A673 (cell line): Measurements from ENCODE around the gene MMP3. TPM values are rescaled to one million over a fixed set of nuclear protein-coding genes. Genes with fewer than 3 reads are reported as not detected.
A peak's percentile ranks its signal among the peaks of the same experiment; 100 is the strongest.

Source experiments
- BruUV-seq: library from RNA; stranded (reverse); fragments of 400-500 nt; replicated peaks from 2 replicates; lab custom pipeline; 2021; lab: Mats Ljungman, UMichigan
- CTCF ChIA-PET: fragments of 300-600 bp; sonication (Branson Sonifier 250); formaldehyde crosslinking; loops from one replicate; lab custom pipeline; 2022; ENCODE audit warnings: antibody characterized with exemption; lab: Charles Lee
- POLR2A ChIA-PET: fragments of 300-600 bp; sonication (Branson Sonifier 250); formaldehyde crosslinking; loops from one replicate; lab custom pipeline; 2022; ENCODE audit warnings: antibody characterized with exemption; ENCODE audit not compliant: low non-redundant PET; lab: Charles Lee
- DNase-seq: peaks from one replicate; pipeline ENCODE4 v3.0.0-alpha.2; 2015; ENCODE audit warnings: low spot score
- H3K27ac ChIP-seq: fragments of 200-600 bp; sonication (generic); 2 replicates; pipeline ENCODE4 v1.5.1; 2016; ENCODE audit warnings: mixed run types, low read depth, mild to moderate bottlenecking, mixed read lengths, antibody characterized with exemption, low read length; ENCODE audit not compliant: poor library complexity, severe bottlenecking
- H3K27me3 ChIP-seq: fragments of 200-600 bp; sonication (generic); replicated peaks from 2 replicates; pipeline ENCODE4 v1.6.1; 2017; ENCODE audit warnings: mixed run types, low read depth, mild to moderate bottlenecking, mixed read lengths, antibody characterized with exemption, low read length; ENCODE audit not compliant: insufficient read depth, poor library complexity
- H3K36me3 ChIP-seq: fragments of 200-600 bp; sonication (generic); 2 replicates; pipeline ENCODE4 v1.6.1; 2016; ENCODE audit warnings: mixed run types, mild to moderate bottlenecking, mixed read lengths, antibody characterized with exemption, low read length; ENCODE audit not compliant: insufficient read depth, poor library complexity, severe bottlenecking
- H3K4me1 ChIP-seq: fragments of 200-600 bp; sonication (generic); 2 replicates; pipeline ENCODE4 v1.6.1; 2017; ENCODE audit warnings: mixed run types, mild to moderate bottlenecking, mixed read lengths, antibody characterized with exemption, low read length; ENCODE audit not compliant: insufficient read depth, poor library complexity, severe bottlenecking
- H3K4me3 ChIP-seq: fragments of 200-600 bp; sonication (generic); 2 replicates; pipeline ENCODE4 v1.5.1; 2016; ENCODE audit warnings: low read depth, mixed run types, mild to moderate bottlenecking, mixed read lengths, low read length; ENCODE audit not compliant: poor library complexity, severe bottlenecking
- H3K9me3 ChIP-seq: fragments of 200-600 bp; sonication (generic); 2 replicates; pipeline ENCODE4 v1.6.1; 2016; ENCODE audit warnings: mixed run types, low read depth, mild to moderate bottlenecking, mixed read lengths, antibody characterized with exemption, low read length; ENCODE audit not compliant: poor library complexity, severe bottlenecking
- EZH2 ChIP-seq: fragments of 200-600 bp; sonication (generic); IDR thresholded peaks from 2 replicates; pipeline ENCODE4 v1.6.1; 2017; ENCODE audit warnings: borderline replicate concordance, low read depth, mild to moderate bottlenecking, mixed read lengths, antibody characterized with exemption, low read length; ENCODE audit not compliant: poor library complexity, severe bottlenecking
- intact Hi-C: fragments of 100-400 bp; cut with micrococcal nuclease; formaldehyde crosslinking; loops from one replicate; pipeline ENCODE4 v1.10.0; 2022; ENCODE audit not compliant: unreplicated experiment
- total RNA-seq: library from RNA; stranded (reverse); gene quantifications from 2 replicates; pipeline ENCODE4 v1.2.3, GENCODE V29; 2021
- TF ChIP-seq, protein P1 (sequence below): fragments of 300-800, 200-600 bp; sonication (generic); conservative IDR thresholded peaks from 2 replicates; pipeline ENCODE4 v1.5.1; 2017; ENCODE audit warnings: low read depth, mild to moderate bottlenecking, antibody characterized with exemption, low read length, moderate library complexity, mixed read lengths

Gene MMP3
- total RNA-seq, 1 experiment from 2014 or later, result 1.3 TPM

DNA sequence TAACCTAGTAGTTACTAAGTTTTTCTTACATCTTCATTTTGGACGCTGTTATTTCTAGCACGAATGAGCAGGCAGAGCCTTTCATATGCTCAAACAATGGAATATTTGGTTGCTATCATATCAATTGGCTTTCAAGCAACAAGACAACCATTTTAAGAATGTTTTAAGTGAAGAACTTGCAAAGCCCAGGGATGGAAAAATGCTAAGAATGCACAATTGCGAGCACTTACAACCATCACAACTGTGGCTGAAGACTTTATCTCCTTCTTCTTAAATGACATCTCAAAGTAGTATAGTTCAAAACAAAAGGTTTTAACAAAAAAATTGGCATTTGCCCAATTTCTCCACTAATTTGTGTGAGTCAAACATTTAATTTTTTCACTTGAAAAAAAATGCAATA lies 37.1 kb downstream of the MMP3 start:
- H3K36me3 ChIP-seq, result no peaks in the 10 kb centered on the region
- ChIA-PET CTCF (no interaction called here), POLR2A (no interaction called here)
- H3K27ac ChIP-seq, result no peak overlapping the region
- BruUV-seq, result no TSS peak
- intact Hi-C loops, result no loop called here
- no peak overlapping the region for H3K4me3 ChIP-seq
- H3K9me3 ChIP-seq, result no peaks in the 10 kb centered on the region
- no peak for TF ChIP-seq EZH2
- TF ChIP-seq, protein P1, sequence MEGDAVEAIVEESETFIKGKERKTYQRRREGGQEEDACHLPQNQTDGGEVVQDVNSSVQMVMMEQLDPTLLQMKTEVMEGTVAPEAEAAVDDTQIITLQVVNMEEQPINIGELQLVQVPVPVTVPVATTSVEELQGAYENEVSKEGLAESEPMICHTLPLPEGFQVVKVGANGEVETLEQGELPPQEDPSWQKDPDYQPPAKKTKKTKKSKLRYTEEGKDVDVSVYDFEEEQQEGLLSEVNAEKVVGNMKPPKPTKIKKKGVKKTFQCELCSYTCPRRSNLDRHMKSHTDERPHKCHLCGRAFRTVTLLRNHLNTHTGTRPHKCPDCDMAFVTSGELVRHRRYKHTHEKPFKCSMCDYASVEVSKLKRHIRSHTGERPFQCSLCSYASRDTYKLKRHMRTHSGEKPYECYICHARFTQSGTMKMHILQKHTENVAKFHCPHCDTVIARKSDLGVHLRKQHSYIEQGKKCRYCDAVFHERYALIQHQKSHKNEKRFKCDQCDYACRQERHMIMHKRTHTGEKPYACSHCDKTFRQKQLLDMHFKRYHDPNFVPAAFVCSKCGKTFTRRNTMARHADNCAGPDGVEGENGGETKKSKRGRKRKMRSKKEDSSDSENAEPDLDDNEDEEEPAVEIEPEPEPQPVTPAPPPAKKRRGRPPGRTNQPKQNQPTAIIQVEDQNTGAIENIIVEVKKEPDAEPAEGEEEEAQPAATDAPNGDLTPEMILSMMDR, result no peak
- peaks cover 14% of the 10 kb centered on the region for H3K4me1 ChIP-seq
- DNase-seq, result no peak
- H3K27me3 ChIP-seq, result no peaks in the 10 kb centered on the region

DNA sequence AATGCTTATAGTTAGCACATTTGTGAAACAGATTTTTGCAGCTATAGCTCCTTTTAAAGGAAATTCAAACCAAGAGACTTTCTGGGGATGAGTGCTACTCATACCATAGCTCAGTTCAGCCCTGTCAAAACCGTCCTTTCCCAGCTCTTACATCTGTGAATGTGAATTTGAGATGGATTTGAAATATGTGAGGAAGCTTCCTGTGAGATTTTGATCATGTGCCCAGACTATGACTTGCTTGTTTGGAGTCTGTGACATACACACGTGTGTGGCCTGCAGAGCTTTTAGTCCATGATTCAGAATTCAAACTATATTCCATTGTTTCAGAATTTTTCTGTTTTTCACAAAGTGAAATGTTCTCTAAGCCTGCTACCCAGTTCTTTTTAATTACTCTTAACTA lies 41.1 kb downstream of the MMP3 start:
- Histone ChIP-seq H3K36me3 (no peaks in the 10 kb centered on the region), H3K4me3 (no peak overlapping the region), H3K27ac (no peak overlapping the region), H3K4me1 (peaks cover 11% of the 10 kb centered on the region), H3K27me3 (no peaks in the 10 kb centered on the region), H3K9me3 (no peaks in the 10 kb centered on the region)
- ChIA-PET CTCF (interaction anchor here (0.6 to 0.9 kb wide), 2 partner anchors 8 to 9 kb away, joined by 3 to 4 read pairs; no protein-coding TSS in a partner anchor), POLR2A (no interaction called here)
- no peak for DNase-seq
- BruUV-seq, result no TSS peak
- intact Hi-C loops, result no loop called here
- TF ChIP-seq, protein P1, result no peak
- TF ChIP-seq EZH2, result no peak

DNA sequence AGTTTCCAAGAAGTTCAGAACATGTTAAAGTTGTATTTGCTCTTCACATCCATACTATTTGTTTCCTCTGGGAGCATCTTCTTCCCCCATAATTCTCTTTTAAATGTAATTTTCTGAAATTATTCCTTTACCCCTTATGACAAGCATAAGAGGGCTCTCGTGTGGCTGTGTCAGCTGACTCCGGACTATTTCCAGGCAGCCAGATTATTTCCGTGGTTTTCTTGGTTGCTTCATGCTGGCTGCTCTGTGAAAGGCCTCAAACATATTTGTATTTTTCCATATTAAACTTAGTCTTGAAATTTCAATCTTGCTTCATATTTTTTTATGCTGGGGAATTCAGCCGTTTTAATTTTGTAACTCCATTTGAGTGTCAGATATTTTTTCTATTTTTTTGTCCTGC lies 42.6 kb downstream of the MMP3 start:
- Histone ChIP-seq H3K9me3 (no peaks in the 10 kb centered on the region), H3K27me3 (no peaks in the 10 kb centered on the region), H3K27ac (peak overlapping the region; percentile 5), H3K4me1 (peaks cover 11% of the 10 kb centered on the region), H3K4me3 (no peak overlapping the region), H3K36me3 (no peaks in the 10 kb centered on the region)
- no TSS peak for BruUV-seq
- POLR2A ChIA-PET, result no interaction called here
- no peak for DNase-seq
- TF ChIP-seq, protein P1, result no peak
- no peak for TF ChIP-seq EZH2
- intact Hi-C loops, result no loop called here
- CTCF ChIA-PET, result no interaction called here
